ENCODE results near the gene CLK1. TPM values are rescaled to one million over a fixed set of nuclear protein-coding genes. Genes with fewer than 3 reads are reported as not detected.

The CLK1 gene
- total RNA-seq, 1 donor from 2014 or later = 46.2 TPM

DNA sequence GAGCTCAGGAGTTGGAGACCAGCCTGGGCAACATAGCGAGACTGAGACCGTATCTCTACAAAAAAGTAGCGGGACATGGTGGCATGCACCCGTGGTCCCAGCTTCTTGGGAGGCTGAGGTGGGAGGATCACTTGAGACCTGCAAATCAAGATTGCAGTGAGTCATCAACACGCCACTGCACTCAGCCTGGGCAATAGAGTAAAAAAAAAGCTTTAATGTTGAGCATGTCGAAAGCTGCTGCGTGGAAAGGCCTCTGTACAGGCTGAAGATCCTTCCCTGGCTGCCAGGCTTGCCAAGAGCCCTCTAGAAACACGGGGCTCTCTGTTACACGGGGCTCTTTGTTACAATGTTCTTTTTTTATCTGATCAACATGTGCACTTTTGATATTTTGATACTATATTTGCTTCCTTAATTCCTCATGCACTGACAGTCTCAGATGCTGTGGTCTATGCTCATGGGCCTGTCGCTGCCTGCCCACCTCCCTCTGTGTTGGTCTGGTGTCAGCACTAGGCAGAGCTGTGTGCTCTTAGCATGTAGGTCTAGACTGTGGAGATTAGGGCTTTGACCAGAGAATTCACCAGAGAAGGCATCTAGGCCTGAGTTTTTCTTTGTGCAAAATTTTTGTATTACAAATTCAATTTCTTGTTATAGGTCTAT is 18.7 kb downstream of the CLK1 start:
- Histone ChIP-seq H3K4me2 (ENCODE audit: low read length) (no peak overlapping the region), H4K20me1 (ENCODE audit: insufficient read depth, low read length) (peaks cover 5% of the 10 kb centered on the region), H3K9me3 (ENCODE audit: insufficient read depth, low read depth, low read length) (no peaks in the 10 kb centered on the region), H2AFZ (ENCODE audit: low read depth, low read length) (no peak overlapping the region), H3K79me2 (ENCODE audit: insufficient read depth, low read length) (no peaks in the 10 kb centered on the region), H3K36me3 (ENCODE audit: insufficient read depth, low read length) (peaks cover 1% of the 10 kb centered on the region), H3K27ac (ENCODE audit: low read depth, low read length) (no peak overlapping the region), H3K4me1 (ENCODE audit: insufficient read depth, low read length) (no peaks in the 10 kb centered on the region), H3K4me3 (ENCODE audit: insufficient read depth, low read depth, low read length) (no peak overlapping the region), H3K27me3 (ENCODE audit: insufficient read depth, low read length) (no peaks in the 10 kb centered on the region), H3K9ac (ENCODE audit: low read length) (no peak overlapping the region)
- TF ChIP-seq, protein P1, sequence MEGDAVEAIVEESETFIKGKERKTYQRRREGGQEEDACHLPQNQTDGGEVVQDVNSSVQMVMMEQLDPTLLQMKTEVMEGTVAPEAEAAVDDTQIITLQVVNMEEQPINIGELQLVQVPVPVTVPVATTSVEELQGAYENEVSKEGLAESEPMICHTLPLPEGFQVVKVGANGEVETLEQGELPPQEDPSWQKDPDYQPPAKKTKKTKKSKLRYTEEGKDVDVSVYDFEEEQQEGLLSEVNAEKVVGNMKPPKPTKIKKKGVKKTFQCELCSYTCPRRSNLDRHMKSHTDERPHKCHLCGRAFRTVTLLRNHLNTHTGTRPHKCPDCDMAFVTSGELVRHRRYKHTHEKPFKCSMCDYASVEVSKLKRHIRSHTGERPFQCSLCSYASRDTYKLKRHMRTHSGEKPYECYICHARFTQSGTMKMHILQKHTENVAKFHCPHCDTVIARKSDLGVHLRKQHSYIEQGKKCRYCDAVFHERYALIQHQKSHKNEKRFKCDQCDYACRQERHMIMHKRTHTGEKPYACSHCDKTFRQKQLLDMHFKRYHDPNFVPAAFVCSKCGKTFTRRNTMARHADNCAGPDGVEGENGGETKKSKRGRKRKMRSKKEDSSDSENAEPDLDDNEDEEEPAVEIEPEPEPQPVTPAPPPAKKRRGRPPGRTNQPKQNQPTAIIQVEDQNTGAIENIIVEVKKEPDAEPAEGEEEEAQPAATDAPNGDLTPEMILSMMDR (IDR thresholded peaks at IDR 0.05; ENCODE audit: insufficient read depth, low read depth, low read length) = no peak
- TF ChIP-seq EZH2 (IDR thresholded peaks at IDR 0.05; ENCODE audit: insufficient read depth, low read length) = no peak
- H3K27me3 Mint-ChIP-seq (ENCODE audit: low read depth, unreplicated experiment) = no peaks in the 10 kb centered on the region
- peaks cover 11% of the 10 kb centered on the region for H3K36me3 Mint-ChIP-seq (ENCODE audit: low read depth, unreplicated experiment)
- no peak overlapping the region for H3K27ac Mint-ChIP-seq (ENCODE audit: unreplicated experiment)
- no peak for DNase-seq (ENCODE audit: low read depth)
- H3K9me3 Mint-ChIP-seq (ENCODE audit: unreplicated experiment) = peaks cover 1% of the 10 kb centered on the region
- FAIRE-seq = no peak
- H3K4me1 Mint-ChIP-seq (ENCODE audit: low read depth, unreplicated experiment) = no peaks in the 10 kb centered on the region
- H3K4me3 Mint-ChIP-seq (ENCODE audit: unreplicated experiment) = no peak overlapping the region

DNA sequence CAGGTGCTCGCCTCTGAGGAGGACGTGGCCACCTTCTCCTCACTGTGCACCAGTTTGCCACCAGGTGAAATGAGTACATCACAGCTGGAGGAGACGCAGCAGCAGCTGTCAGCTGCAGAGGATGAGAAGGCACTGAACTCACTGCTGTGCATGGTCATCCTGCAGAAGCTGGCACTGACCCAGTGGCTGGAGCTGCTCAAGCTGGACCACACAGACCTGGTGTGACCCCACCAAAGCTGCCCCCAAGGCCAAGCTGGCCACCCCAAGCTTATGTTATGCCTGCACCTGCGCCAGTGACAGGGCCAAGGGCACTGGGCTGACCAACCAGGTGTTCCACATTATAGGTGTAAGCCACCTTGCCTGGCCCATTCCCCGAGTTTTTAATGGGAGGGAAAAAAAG is 19.3 kb downstream of the CLK1 start:
- H3K9ac ChIP-seq (ENCODE audit: low read length) = no peak overlapping the region
- H3K9me3 ChIP-seq (ENCODE audit: insufficient read depth, low read depth, low read length) = no peaks in the 10 kb centered on the region
- Mint-ChIP-seq H3K36me3 (ENCODE audit: low read depth, unreplicated experiment) (peaks cover 7% of the 10 kb centered on the region), H3K27me3 (ENCODE audit: low read depth, unreplicated experiment) (no peaks in the 10 kb centered on the region), H3K9me3 (ENCODE audit: unreplicated experiment) (peaks cover 1% of the 10 kb centered on the region), H3K4me3 (ENCODE audit: unreplicated experiment) (no peak overlapping the region), H3K27ac (ENCODE audit: unreplicated experiment) (no peak overlapping the region), H3K4me1 (ENCODE audit: low read depth, unreplicated experiment) (no peaks in the 10 kb centered on the region)
- no peaks in the 10 kb centered on the region for H3K79me2 ChIP-seq (ENCODE audit: insufficient read depth, low read length)
- DNase-seq (ENCODE audit: low read depth) (no peak), FAIRE-seq (no peak)
- no peak overlapping the region for H3K4me2 ChIP-seq (ENCODE audit: low read length)
- H3K4me1 ChIP-seq (ENCODE audit: insufficient read depth, low read length) = no peaks in the 10 kb centered on the region
- no peaks in the 10 kb centered on the region for H4K20me1 ChIP-seq (ENCODE audit: insufficient read depth, low read length)
- no peak overlapping the region for H3K4me3 ChIP-seq (ENCODE audit: insufficient read depth, low read depth, low read length)
- TF ChIP-seq, protein P1 (IDR thresholded peaks at IDR 0.05; ENCODE audit: insufficient read depth, low read depth, low read length) = no peak
- no peak overlapping the region for H3K27ac ChIP-seq (ENCODE audit: low read depth, low read length)
- no peak overlapping the region for H2AFZ ChIP-seq (ENCODE audit: low read depth, low read length)
- no peaks in the 10 kb centered on the region for H3K27me3 ChIP-seq (ENCODE audit: insufficient read depth, low read length)
- no peaks in the 10 kb centered on the region for H3K36me3 ChIP-seq (ENCODE audit: insufficient read depth, low read length)
